ENCODE results near the gene GPR108. TPM values are rescaled to one million over a fixed set of nuclear protein-coding genes. Genes with fewer than 3 reads are reported as not detected.

The GPR108 gene
- total and polyA plus RNA-seq, 2 of the 13 experiments (the other 11 are each of a cell fraction or from before 2014, with no cell fraction given) = 36.4 to 63.0 TPM

- TF ChIP-seq RBFOX2 (IDR thresholded peaks at IDR 0.05; ENCODE audit: low read depth, low read length) = peak; percentile 49; the same call in 1 of the 2 replicates
- TF ChIP-seq HNF4G (IDR thresholded peaks at IDR 0.05; ENCODE audit: borderline replicate concordance, low read depth, low read length) = 0 out of 2 replicates have a peak, but pooled peaks have one; percentile 24
- no peak for TF ChIP-seq HNF4G (CRISPR knock-in tag; IDR thresholded peaks at IDR 0.05; ENCODE audit: borderline replicate concordance, low read depth)
- TF ChIP-seq HMG20A (CRISPR knock-in tag; IDR thresholded peaks at IDR 0.05; ENCODE audit: borderline replicate concordance) = peak; percentile 53; the same call in 1 of the 2 replicates
- no peak for TF ChIP-seq HDAC6 (IDR thresholded peaks at IDR 0.05; ENCODE audit: low read depth, low read length)
- no peak for TF ChIP-seq ASH2L (IDR thresholded peaks at IDR 0.05; ENCODE audit: insufficient read length, low read depth, low read length)
- TF ChIP-seq, protein P1, sequence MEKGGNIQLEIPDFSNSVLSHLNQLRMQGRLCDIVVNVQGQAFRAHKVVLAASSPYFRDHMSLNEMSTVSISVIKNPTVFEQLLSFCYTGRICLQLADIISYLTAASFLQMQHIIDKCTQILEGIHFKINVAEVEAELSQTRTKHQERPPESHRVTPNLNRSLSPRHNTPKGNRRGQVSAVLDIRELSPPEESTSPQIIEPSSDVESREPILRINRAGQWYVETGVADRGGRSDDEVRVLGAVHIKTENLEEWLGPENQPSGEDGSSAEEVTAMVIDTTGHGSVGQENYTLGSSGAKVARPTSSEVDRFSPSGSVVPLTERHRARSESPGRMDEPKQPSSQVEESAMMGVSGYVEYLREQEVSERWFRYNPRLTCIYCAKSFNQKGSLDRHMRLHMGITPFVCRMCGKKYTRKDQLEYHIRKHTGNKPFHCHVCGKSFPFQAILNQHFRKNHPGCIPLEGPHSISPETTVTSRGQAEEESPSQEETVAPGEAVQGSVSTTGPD (CRISPR knock-in tag; IDR thresholded peaks at IDR 0.05) = no peak
- peak; percentile 70 for TF ChIP-seq SAP130 (CRISPR knock-in tag; IDR thresholded peaks at IDR 0.05; ENCODE audit: low read depth)
- no peak for TF ChIP-seq TRIM24 (CRISPR knock-in tag; IDR thresholded peaks at IDR 0.05)
- TF ChIP-seq, protein P2, sequence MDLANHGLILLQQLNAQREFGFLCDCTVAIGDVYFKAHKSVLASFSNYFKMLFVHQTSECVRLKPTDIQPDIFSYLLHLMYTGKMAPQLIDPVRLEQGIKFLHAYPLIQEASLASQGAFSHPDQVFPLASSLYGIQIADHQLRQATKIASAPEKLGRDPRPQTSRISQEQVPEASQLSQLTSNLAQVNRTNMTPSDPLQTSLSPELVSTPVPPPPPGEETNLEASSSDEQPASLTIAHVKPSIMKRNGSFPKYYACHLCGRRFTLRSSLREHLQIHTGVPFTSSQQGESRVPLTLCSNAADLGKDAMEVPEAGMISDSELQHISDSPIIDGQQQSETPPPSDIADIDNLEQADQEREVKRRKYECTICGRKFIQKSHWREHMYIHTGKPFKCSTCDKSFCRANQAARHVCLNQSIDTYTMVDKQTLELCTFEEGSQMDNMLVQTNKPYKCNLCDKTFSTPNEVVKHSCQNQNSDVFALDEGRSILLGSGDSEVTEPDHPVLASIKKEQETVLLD (CRISPR knock-in tag; IDR thresholded peaks at IDR 0.05; ENCODE audit: low read depth) = no peak
- TF ChIP-seq MIER3 (CRISPR knock-in tag; IDR thresholded peaks at IDR 0.05; ENCODE audit: borderline replicate concordance) = 0 out of 2 replicates have a peak, but pooled peaks have one; percentile 52
- no peak for TF ChIP-seq ERF (CRISPR knock-in tag; IDR thresholded peaks at IDR 0.05)
- TF ChIP-seq KLF16 (CRISPR knock-in tag; IDR thresholded peaks at IDR 0.05) = 0 out of 4 replicates have a peak, but pooled peaks of 1 of the 2 experiments have one; percentile 36
- no peak for TF ChIP-seq SOX6 (IDR thresholded peaks at IDR 0.05)
- TF ChIP-seq SOX6 (CRISPR knock-in tag; IDR thresholded peaks at IDR 0.05) = peak; percentile 83
- TF ChIP-seq, protein P3, sequence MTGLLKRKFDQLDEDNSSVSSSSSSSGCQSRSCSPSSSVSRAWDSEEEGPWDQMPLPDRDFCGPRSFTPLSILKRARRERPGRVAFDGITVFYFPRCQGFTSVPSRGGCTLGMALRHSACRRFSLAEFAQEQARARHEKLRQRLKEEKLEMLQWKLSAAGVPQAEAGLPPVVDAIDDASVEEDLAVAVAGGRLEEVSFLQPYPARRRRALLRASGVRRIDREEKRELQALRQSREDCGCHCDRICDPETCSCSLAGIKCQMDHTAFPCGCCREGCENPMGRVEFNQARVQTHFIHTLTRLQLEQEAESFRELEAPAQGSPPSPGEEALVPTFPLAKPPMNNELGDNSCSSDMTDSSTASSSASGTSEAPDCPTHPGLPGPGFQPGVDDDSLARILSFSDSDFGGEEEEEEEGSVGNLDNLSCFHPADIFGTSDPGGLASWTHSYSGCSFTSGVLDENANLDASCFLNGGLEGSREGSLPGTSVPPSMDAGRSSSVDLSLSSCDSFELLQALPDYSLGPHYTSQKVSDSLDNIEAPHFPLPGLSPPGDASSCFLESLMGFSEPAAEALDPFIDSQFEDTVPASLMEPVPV (CRISPR knock-in tag; IDR thresholded peaks at IDR 0.05) = no peak
- no peak for TF ChIP-seq ZFP90 (CRISPR knock-in tag; IDR thresholded peaks at IDR 0.05; ENCODE audit: borderline replicate concordance)
- TF ChIP-seq, protein P4, sequence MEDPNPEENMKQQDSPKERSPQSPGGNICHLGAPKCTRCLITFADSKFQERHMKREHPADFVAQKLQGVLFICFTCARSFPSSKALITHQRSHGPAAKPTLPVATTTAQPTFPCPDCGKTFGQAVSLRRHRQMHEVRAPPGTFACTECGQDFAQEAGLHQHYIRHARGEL (CRISPR knock-in tag; IDR thresholded peaks at IDR 0.05) = no peak
- peak; percentile 61; the same call in 1 of the 2 replicates for TF ChIP-seq DRAP1 (CRISPR knock-in tag; IDR thresholded peaks at IDR 0.05)
- no peak for TF ChIP-seq LRRFIP1 (CRISPR knock-in tag; conservative IDR thresholded peaks at IDR 0.05)
- TF ChIP-seq SPEN (CRISPR knock-in tag; IDR thresholded peaks at IDR 0.05; ENCODE audit: low read depth) = no peak
Observed at GRCh38 chr19:6725513-6726231, 11.7 kb downstream of the GPR108 start (continued).
